ENCODE data around the gene SLC25A15. TPM values are rescaled to one million over a fixed set of nuclear protein-coding genes. Genes with fewer than 3 reads are reported as not detected.

The SLC25A15 gene
- 1 to 10 TPM; 1.1 to 9.4 (median 2.8) TPM for polyA plus RNA-seq (ENCODE audit: low read depth in 6 of 6)

- H3K4me3 Mint-ChIP-seq: peak within 1 kb of the TSS; percentile 65 to 92 (median 88)
- no peaks in the 10 kb centered on the region for H3K9me3 Mint-ChIP-seq
- no peaks in the 10 kb centered on the region for H3K36me3 Mint-ChIP-seq
- H3K27me3 Mint-ChIP-seq: no peaks in the 10 kb centered on the region
- DNase-seq (peak; percentile 81), ATAC-seq (ENCODE audit: low read depth in 2 of 2) (peak; percentile 96)
- H3K27ac Mint-ChIP-seq: peak within 1 kb of the TSS; percentile 31 to 91 (median 66)
- H3K4me1 Mint-ChIP-seq: peaks cover 0 to 25% (median 5%) of the 10 kb centered on the region in 3 donors
These were observed at the start of gene SLC25A15 for GRCh38 chr13:40789275-40790153. Gene SLC25A15, plus strand, starts transcription at chr13:40789611. Its CDS starts 3,616 bp downstream, at chr13:40793227.

DNA sequence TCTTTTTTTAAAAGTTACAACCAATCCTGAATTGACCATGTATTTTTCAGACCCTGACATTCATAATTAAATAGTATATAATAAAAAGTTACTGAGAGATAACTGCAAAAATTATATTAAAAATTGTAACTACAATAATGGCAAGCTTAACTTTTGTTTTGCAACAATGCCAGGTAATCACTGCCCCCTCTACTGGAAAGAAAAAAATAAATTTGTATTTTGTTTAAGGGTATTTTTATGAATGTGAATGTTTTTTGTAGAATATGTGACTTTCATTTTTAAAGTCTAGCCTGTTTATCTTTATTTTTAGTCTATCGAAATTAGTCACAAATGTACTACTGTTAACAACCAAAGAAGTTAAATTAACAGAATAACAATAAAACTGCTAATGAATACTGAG is 40.1 kb upstream of the SLC25A15 start:
- Mint-ChIP-seq H3K4me1 (no peaks in the 10 kb centered on the region), H3K9me3 (no peaks in the 10 kb centered on the region), H3K36me3 (peaks cover 0 to 12% of the 10 kb centered on the region in 2 donors), H3K27me3 (no peaks in the 10 kb centered on the region), H3K27ac (no peak overlapping the region), H3K4me3 (no peak overlapping the region)
- DNase-seq (no peak), ATAC-seq (ENCODE audit: low read depth in 2 of 2) (no peak)

- Mint-ChIP-seq H3K36me3 (peaks cover 12% of the 10 kb centered on the region in 2 donors), H3K9me3 (no peaks in the 10 kb centered on the region), H3K4me3 (no peak overlapping the region), H3K4me1 (no peaks in the 10 kb centered on the region), H3K27ac (no peak overlapping the region), H3K27me3 (no peaks in the 10 kb centered on the region)
- ATAC-seq (ENCODE audit: low read depth in 2 of 2): no peak
- DNase-seq: no peak
These were observed 34.2 kb upstream of the SLC25A15 start for GRCh38 chr13:40755082-40755700.

DNA sequence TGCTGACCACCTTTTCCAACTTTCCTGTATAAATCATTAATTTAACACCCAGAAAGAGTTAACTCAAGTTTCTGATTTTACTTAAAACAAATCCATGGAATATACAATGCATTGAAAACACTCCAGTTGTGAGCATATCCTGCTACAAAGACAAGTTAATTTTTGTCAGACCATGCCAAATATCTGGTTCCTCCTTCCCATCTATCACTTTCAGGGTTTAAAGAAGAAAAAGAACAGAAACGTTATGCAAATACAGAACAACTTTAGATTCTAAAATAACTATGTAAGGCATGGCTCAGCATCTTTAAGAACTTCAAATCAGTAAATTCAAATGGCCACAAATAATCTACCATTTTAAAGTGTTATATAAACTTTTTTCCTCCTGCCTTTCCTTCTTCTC is 33.4 kb upstream of the SLC25A15 start:
- ATAC-seq (ENCODE audit: low read depth in 2 of 2) (no peak), DNase-seq (no peak)
- H3K9me3 Mint-ChIP-seq: no peaks in the 10 kb centered on the region
- H3K36me3 Mint-ChIP-seq: peaks cover 12 to 15% of the 10 kb centered on the region in 2 donors
- H3K4me1 Mint-ChIP-seq: no peaks in the 10 kb centered on the region
- H3K27ac Mint-ChIP-seq: no peak overlapping the region
- H3K4me3 Mint-ChIP-seq: no peak overlapping the region
- H3K27me3 Mint-ChIP-seq: no peaks in the 10 kb centered on the region

- DNase-seq: no peak
- Mint-ChIP-seq H3K27me3 (no peaks in the 10 kb centered on the region), H3K9me3 (no peaks in the 10 kb centered on the region), H3K4me3 (no peak overlapping the region), H3K36me3 (peaks cover 9 to 12% of the 10 kb centered on the region in 2 donors), H3K4me1 (peaks cover 5 to 18% (median 8%) of the 10 kb centered on the region in 3 donors), H3K27ac (no peak overlapping the region)
- no peak for ATAC-seq (ENCODE audit: low read depth in 2 of 2)
These were observed 30.6 kb upstream of the SLC25A15 start for GRCh38 chr13:40758811-40759210.

DNA sequence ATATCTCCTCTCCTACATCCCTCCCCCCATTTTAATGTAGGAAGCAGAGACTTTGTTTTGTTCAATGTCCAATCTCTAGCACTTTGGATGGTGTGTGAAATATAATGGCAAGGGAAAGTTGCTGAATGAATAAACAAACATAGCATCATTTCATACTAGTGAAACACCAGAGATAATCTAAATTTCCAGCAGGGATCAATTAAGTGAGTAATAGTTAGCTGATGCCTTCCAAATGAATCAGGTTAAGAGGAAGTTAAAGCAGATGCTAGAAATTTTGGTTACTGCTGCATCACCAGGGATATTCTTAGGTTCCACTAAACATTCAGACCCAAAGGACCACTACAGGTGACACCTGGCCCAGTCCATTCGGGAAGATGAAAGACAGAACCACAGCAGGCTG is 26.6 kb upstream of the SLC25A15 start:
- DNase-seq (no peak), ATAC-seq (ENCODE audit: low read depth in 2 of 2) (no peak)
- H3K27me3 Mint-ChIP-seq: no peaks in the 10 kb centered on the region
- H3K36me3 Mint-ChIP-seq: peaks cover 9 to 12% of the 10 kb centered on the region in 2 donors
- H3K9me3 Mint-ChIP-seq: no peaks in the 10 kb centered on the region
- H3K4me1 Mint-ChIP-seq: peaks cover 5 to 18% (median 14%) of the 10 kb centered on the region in 3 donors
- no peak overlapping the region for H3K27ac Mint-ChIP-seq
- H3K4me3 Mint-ChIP-seq: no peak overlapping the region

DNA sequence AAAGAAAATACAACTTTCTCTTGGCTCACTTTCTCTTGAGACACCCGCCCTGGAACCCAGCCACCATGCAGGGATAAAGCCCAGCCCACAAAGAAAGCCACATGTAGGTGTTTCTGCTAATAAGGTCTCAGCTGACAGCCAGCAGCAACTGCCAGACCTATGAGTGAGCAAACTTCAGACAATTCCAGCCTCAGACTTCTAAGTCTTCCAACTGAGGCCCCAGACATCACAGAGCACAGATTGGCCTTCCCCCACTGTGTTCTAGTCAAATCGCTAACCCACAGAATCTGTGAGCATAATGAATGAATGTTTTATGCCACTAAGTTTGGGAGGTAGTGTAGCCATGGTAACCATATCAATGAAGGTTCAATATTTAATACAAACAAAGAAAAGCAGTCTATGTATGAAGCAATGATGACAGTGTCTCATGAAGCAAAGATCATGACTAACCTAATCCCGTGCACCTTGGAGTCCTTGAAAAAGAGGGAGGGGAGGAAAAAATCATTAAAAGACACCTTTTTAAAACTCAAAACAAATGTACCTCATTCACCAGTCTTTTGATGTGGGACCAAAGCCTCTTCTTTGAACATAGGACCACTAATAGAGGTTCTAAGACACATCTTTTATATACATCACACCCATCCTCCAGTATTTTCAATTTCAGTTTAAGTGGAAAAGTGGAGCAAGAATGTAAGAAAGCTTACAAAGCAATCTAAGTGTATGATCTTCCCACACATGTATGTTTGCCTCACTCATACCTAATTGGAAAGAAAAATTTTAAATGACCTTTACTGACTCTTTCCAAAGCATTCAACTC is 24.6 kb upstream of the SLC25A15 start:
- peaks cover 0 to 4% of the 10 kb centered on the region in 2 donors for H3K36me3 Mint-ChIP-seq
- no peaks in the 10 kb centered on the region for H3K9me3 Mint-ChIP-seq
- H3K4me3 Mint-ChIP-seq: no peak overlapping the region
- peaks cover 8 to 22% (median 20%) of the 10 kb centered on the region in 3 donors for H3K4me1 Mint-ChIP-seq
- no peak overlapping the region for H3K27ac Mint-ChIP-seq
- DNase-seq (no peak), ATAC-seq (ENCODE audit: low read depth in 2 of 2) (no peak)
- no peaks in the 10 kb centered on the region for H3K27me3 Mint-ChIP-seq

GRCh38 chr13:40765602-40766001 is 23.8 kb upstream of the SLC25A15 start:
- H3K27me3 Mint-ChIP-seq: no peaks in the 10 kb centered on the region
- DNase-seq (no peak), ATAC-seq (ENCODE audit: low read depth in 2 of 2) (no peak)
- peaks cover 0 to 3% of the 10 kb centered on the region in 2 donors for H3K36me3 Mint-ChIP-seq
- H3K4me1 Mint-ChIP-seq: peaks cover 16 to 30% (median 28%) of the 10 kb centered on the region in 3 donors
- H3K27ac Mint-ChIP-seq: no peak overlapping the region
- H3K4me3 Mint-ChIP-seq: no peak overlapping the region
- H3K9me3 Mint-ChIP-seq: no peaks in the 10 kb centered on the region

GRCh38 chr13:40769970-40770369 is 19.4 kb upstream of the SLC25A15 start:
- Mint-ChIP-seq H3K4me1 (peaks cover 11 to 33% (median 19%) of the 10 kb centered on the region in 3 donors), H3K36me3 (no peaks in the 10 kb centered on the region), H3K9me3 (no peaks in the 10 kb centered on the region), H3K27me3 (no peaks in the 10 kb centered on the region), H3K27ac (peak overlapping the region in 4 of 6 donors; percentile 10 to 97 (median 96)), H3K4me3 (peak overlapping the region; percentile 66 to 99 (median 98))
- no peak for ATAC-seq (ENCODE audit: low read depth in 2 of 2)
- DNase-seq: no peak

GRCh38 chr13:40770609-40770933 is 18.8 kb upstream of the SLC25A15 start:
- no peak for ATAC-seq (ENCODE audit: low read depth in 2 of 2)
- Mint-ChIP-seq H3K27me3 (no peaks in the 10 kb centered on the region), H3K4me1 (peaks cover 11 to 33% (median 19%) of the 10 kb centered on the region in 3 donors), H3K27ac (peak overlapping the region; percentile 91 to 97 (median 97)), H3K9me3 (no peaks in the 10 kb centered on the region), H3K4me3 (peak overlapping the region; percentile 88 to 99 (median 99)), H3K36me3 (no peaks in the 10 kb centered on the region)
- no peak for DNase-seq

DNA sequence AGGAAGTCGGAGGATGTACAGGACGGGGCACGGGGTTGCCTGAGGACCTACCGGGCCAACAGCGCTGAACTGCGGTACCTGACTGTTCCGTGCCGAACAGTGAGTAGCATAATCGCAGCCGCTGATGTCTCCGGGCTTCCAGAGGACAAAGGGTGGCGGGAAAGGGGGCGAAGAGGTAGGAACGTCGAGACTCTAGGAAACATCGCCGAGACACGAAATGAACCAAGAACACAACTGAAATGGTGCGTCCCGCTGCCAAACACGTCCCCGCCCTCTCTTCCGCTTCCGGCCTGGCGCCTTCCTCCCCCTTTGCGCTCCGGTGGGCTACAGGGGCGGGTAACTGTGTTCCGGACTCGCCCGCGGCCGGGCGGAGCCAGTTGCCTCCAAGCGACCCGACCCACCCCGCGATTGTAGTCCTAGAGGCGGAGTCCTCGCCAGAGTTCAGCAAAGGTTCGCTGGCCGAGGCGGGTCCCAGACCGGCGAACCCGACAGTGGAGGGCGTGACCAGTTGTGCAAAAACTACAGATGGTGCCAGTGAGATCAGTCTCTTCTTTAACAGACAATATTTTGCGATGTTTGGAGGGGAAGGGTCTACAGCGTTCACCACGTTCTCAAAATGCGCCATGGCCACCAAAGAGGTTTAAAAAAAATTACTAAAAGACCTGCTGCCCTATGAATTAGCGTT is 18.3 kb upstream of the SLC25A15 start, which contains the start of gene MRPS31:
Gene MRPS31, minus strand, starts transcription at position 257 of the 685 bp plus-strand sequence. Its CDS starts 54 bp downstream, at position 203.
- peaks cover 11 to 33% (median 22%) of the 10 kb centered on the region in 3 donors for H3K4me1 Mint-ChIP-seq
- ATAC-seq (ENCODE audit: low read depth in 2 of 2) (peak; percentile 96 to 97), DNase-seq (peak; percentile 92)

GRCh38 chr13:40772765-40773473 is 16.5 kb upstream of the SLC25A15 start:
- H3K27ac Mint-ChIP-seq: no peak overlapping the region
- H3K27me3 Mint-ChIP-seq: no peaks in the 10 kb centered on the region
- H3K4me1 Mint-ChIP-seq: peaks cover 24 to 44% (median 40%) of the 10 kb centered on the region in 3 donors
- H3K4me3 Mint-ChIP-seq: peak overlapping the region in 4 of 8 donors; percentile 63 to 99 (median 98)
- DNase-seq (no peak), ATAC-seq (ENCODE audit: low read depth in 2 of 2) (no peak)
- no peaks in the 10 kb centered on the region for H3K9me3 Mint-ChIP-seq
- H3K36me3 Mint-ChIP-seq: no peaks in the 10 kb centered on the region

More for the DNA sequence above, 18.3 kb upstream of the SLC25A15 start, which contains the start of gene MRPS31:
- no peaks in the 10 kb centered on the region for H3K36me3 Mint-ChIP-seq
- H3K4me3 Mint-ChIP-seq: peak within 1 kb of the TSS; percentile 88 to 99 (median 99)
- H3K27ac Mint-ChIP-seq: peak within 1 kb of the TSS; percentile 91 to 97 (median 97)
- H3K9me3 Mint-ChIP-seq: no peaks in the 10 kb centered on the region
- H3K27me3 Mint-ChIP-seq: no peaks in the 10 kb centered on the region
